Measurements from ENCODE around the gene DLX4.

Gene DLX4

GRCh38 chr17:49969795-49970389 is 902 bp downstream of the DLX4 start:
- no peak for FAIRE-seq

GRCh38 chr17:49970498-49970897 is 1.5 kb downstream of the DLX4 start:
- FAIRE-seq = no peak

GRCh38 chr17:49971199-49971847 is 2.3 kb downstream of the DLX4 start:
- no peak for FAIRE-seq

GRCh38 chr17:49971848-49972485 is 3.0 kb downstream of the DLX4 start:
- FAIRE-seq = no peak

GRCh38 chr17:49972486-49973270 is 3.7 kb downstream of the DLX4 start:
- FAIRE-seq = no peak

GRCh38 chr17:49973271-49973615 is 4.3 kb downstream of the DLX4 start:
- no peak for FAIRE-seq

- no peak for FAIRE-seq
Observed at GRCh38 chr17:49975531-49975930, 6.5 kb downstream of the DLX4 start.

- no peak for FAIRE-seq
Observed at GRCh38 chr17:49976163-49976827, 7.3 kb downstream of the DLX4 start.

GRCh38 chr17:49976828-49977202 is 7.8 kb downstream of the DLX4 start:
- no peak for FAIRE-seq

- no peak for FAIRE-seq
Observed at GRCh38 chr17:49977463-49978389, 8.7 kb downstream of the DLX4 start.

- FAIRE-seq = no peak
Observed at GRCh38 chr17:49978501-49978900, 9.5 kb downstream of the DLX4 start.

GRCh38 chr17:49979748-49980479 is 10.9 kb downstream of the DLX4 start:
- no peak for FAIRE-seq

- FAIRE-seq = no peak
Observed at GRCh38 chr17:49980703-49981197, 11.8 kb downstream of the DLX4 start.

GRCh38 chr17:49984283-49984682 is 15.3 kb downstream of the DLX4 start:
- no peak for FAIRE-seq

GRCh38 chr17:49984776-49985175 is 15.8 kb downstream of the DLX4 start:
- no peak for FAIRE-seq

- no peak for FAIRE-seq
Observed at GRCh38 chr17:49985310-49985990, 16.5 kb downstream of the DLX4 start.

- FAIRE-seq = no peak
Observed at GRCh38 chr17:49986396-49987289, 17.7 kb downstream of the DLX4 start.

- no peak for FAIRE-seq
Observed at GRCh38 chr17:49987290-49987585, 18.2 kb downstream of the DLX4 start.

- FAIRE-seq = no peak
Observed at GRCh38 chr17:49987681-49988441, 18.9 kb downstream of the DLX4 start.

All from A204.1 (cell line).